GM12874 (cell line): ENCODE results near the gene RASSF3.

ENCODE experiments used
- CTCF ChIP-seq: IDR thresholded peaks from 2 replicates; pipeline ENCODE4 v1.5.1; 2011; ENCODE audit warnings: low read depth, mild to moderate bottlenecking, control low read depth, low read length, moderate library complexity; ENCODE audit not compliant: insufficient read depth

The RASSF3 gene

DNA sequence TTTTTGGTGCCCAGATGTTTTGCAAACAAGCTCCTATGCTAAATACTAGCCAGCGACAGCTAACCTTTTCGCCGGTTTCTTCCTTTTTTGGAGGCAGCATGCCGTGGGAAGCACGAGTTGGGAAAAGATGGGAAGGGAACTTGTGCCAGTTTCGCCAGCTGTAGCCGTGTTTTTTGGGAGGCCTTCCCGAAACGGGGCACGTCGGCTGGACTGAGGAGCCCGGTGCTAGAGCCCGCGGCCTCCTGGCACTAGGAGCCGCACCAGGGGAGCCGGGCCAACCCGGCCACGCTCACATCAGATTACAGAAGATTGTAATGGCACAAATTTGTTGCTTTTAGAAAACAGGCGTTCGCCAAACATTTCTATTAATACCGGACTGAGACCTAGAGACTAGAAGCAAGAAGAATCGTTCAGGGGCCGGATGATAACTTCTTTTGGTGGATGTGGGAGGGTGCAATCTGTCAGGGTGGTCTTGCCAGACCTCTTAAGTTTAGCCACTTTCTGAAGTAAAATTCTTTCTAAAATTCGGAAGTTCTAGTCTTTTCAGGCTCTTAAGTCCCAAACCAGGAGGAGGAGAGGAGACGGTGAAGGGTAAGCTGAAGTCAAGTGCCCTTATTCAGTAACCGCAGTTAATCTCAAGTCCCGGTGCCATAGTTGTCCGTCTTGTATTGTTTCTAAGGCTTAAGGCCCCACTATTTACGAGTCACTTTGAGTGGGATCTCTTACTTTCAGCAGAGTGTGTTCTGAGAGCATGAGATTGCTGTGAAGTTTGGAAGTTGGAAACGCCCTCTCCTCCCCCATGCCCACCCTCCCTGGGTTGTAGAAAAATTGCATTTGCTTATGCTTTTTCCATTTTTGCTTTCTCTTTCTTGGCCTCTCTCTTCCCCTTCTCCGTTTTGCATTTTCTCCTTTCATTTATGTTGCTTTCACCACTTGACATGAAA lies 1.3 kb downstream of the RASSF3 start:
- TF ChIP-seq CTCF = 0 out of 2 replicates have a peak, but pooled peaks have one; percentile 4

- no peak for TF ChIP-seq CTCF
These were observed 2.5 kb downstream of the RASSF3 start for GRCh38 chr12:64612843-64613242.

GRCh38 chr12:64616201-64616600 lies 5.9 kb downstream of the RASSF3 start:
- no peak for TF ChIP-seq CTCF

DNA sequence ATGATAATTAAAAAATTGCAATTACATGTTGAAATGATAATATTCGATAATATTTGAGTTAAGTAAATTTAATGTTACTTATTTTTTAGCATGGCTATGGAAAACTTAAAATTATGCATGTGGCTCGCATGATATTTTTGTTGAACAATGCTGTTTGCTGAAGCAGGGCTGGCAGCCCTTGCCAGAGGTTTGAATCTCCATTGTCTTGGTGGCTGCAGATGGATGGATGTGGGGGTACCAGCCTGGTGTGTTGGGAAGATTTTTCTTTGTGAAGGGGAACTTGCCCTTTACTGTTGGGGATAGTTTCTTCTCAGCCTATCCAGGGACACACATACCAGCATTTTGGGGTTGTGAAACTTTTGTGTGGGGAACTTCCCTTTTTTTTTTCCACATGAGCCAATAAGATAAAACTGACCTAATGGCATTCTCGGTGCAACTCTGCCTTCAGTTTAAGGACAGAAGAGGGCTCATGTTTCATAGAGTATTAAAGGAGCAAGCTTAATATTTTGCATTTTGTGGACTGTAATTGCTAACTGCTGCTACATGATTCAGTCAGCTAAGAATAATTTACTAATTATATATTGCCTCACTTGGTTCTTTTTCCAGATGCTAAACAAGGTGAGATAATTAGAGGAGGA lies 8.8 kb downstream of the RASSF3 start:
- no peak for TF ChIP-seq CTCF

GRCh38 chr12:64621257-64621942 lies 11.1 kb downstream of the RASSF3 start:
- TF ChIP-seq CTCF = no peak

- TF ChIP-seq CTCF = no peak
These were observed 13.7 kb downstream of the RASSF3 start for GRCh38 chr12:64624035-64624434.
